GM12878 (cell line): ENCODE measurements around the gene VRK3. TPM values are rescaled to one million over a fixed set of nuclear protein-coding genes. Genes with fewer than 3 reads are reported as not detected.

Experiments used
- ATAC-seq: fragments of 200-7000 bp; cut with Tn5 transposase; 3 replicates; pipeline ENCODE4 v1.9.1; 2020; ENCODE audit warnings: mild to moderate bottlenecking, moderate library complexity
- BruUV-seq: library from RNA; stranded (reverse); fragments of 400-500 nt; replicated peaks from 2 replicates; lab custom pipeline; 2021; lab: Mats Ljungman, UMichigan
- CTCF ChIA-PET: fragments of 300-600 bp; sonication (Branson Sonifier 250); formaldehyde crosslinking; extraction: SDS; loops from one replicate; lab custom pipeline; 2021; ENCODE audit warnings: inconsistent platforms; lab: Yijun Ruan, JAX
- POLR2A ChIA-PET: fragments of 350-600 bp; formaldehyde crosslinking; extraction: SDS; loops from one replicate; lab custom pipeline; 2021; ENCODE audit warnings: inconsistent platforms; lab: Charles Lee
- RAD21 ChIA-PET: fragments of 300-600 bp; sonication (Branson Sonifier 250); formaldehyde crosslinking; loops from one replicate; lab custom pipeline; 2023; ENCODE audit warnings: antibody characterized with exemption; ENCODE audit not compliant: unreplicated experiment; lab: Charles Lee
- SMC1A ChIA-PET: fragments of 300-600 bp; sonication (Branson Sonifier 250); formaldehyde crosslinking; loops from one replicate; lab custom pipeline; 2023; ENCODE audit not compliant: unreplicated experiment, uncharacterized antibody; lab: Charles Lee
- DNase-seq: peaks from one replicate; pipeline ENCODE4 v3.0.0-alpha.2; 2011; ENCODE audit warnings: low read depth, low spot score
- FAIRE-seq: peaks from 3 replicates; lab custom pipeline; 2011; peaks lifted over from hg19 to GRCh38; lab: Jason Lieb, UNC
- H2AFZ ChIP-seq: 2 replicates; pipeline ENCODE4 v1.6.0; 2011; ENCODE audit warnings: low read depth, low read length, control low read depth; ENCODE audit not compliant: control insufficient read depth
- H3K27ac ChIP-seq: 2 replicates; pipeline ENCODE4 v1.5.1; 2011; ENCODE audit warnings: control low read depth; ENCODE audit not compliant: control insufficient read depth, insufficient read depth
- H3K27me3 ChIP-seq, 2 experiments: replicated peaks in 1 of 2; 2 replicates each; pipeline versions ENCODE4 v1.6.0 to v1.6.1; 2011; ENCODE audit warnings: low read length in 1 of 2; ENCODE audit not compliant: control insufficient read depth in 2 of 2, insufficient read depth in 2 of 2
- H3K36me3 ChIP-seq, 2 experiments: 2 replicates each; pipeline ENCODE4 v1.5.1; 2011; ENCODE audit warnings: low read length in 1 of 2; ENCODE audit not compliant: control insufficient read depth in 2 of 2, insufficient read depth in 2 of 2
- H3K4me1 ChIP-seq: 2 replicates; pipeline ENCODE4 v1.6.1; 2011; ENCODE audit warnings: mild to moderate bottlenecking, low read length, moderate library complexity, mixed read lengths; ENCODE audit not compliant: control insufficient read depth, insufficient read depth
- H3K4me2 ChIP-seq: 2 replicates; pipeline ENCODE4 v1.6.0; 2011; ENCODE audit warnings: control low read depth; ENCODE audit not compliant: control insufficient read depth, insufficient read depth
- H3K4me3 ChIP-seq: fragments of 200-600 bp; sonication (generic); 2 replicates; pipeline ENCODE4 v1.5.1; 2016
- H3K79me2 ChIP-seq: 2 replicates; pipeline ENCODE4 v1.6.0; 2011; ENCODE audit warnings: low read length; ENCODE audit not compliant: control insufficient read depth, insufficient read depth
- H3K9ac ChIP-seq: 2 replicates; pipeline ENCODE4 v1.8.0; 2011; ENCODE audit warnings: low read length, control low read depth, mixed read lengths; ENCODE audit not compliant: control insufficient read depth, insufficient read depth
- H3K9me3 ChIP-seq: replicated peaks from 3 replicates; pipeline ENCODE4 v1.5.1; 2011; ENCODE audit warnings: mild to moderate bottlenecking, low read length; ENCODE audit not compliant: control insufficient read depth, insufficient read depth
- H4K20me1 ChIP-seq: 2 replicates; pipeline ENCODE4 v1.6.0; 2011; ENCODE audit not compliant: control insufficient read depth, insufficient read depth
- CEBPZ ChIP-seq: fragments of 150-350 bp; IDR thresholded peaks from 2 replicates; pipeline ENCODE4 v1.6.1; 2016; ENCODE audit warnings: low read depth, low read length
- DPF2 ChIP-seq: fragments of 450-650 bp; IDR thresholded peaks from 2 replicates; pipeline ENCODE4 v1.6.1; 2017; ENCODE audit warnings: mild to moderate bottlenecking
- E2F4 ChIP-seq: IDR thresholded peaks from 2 replicates; pipeline ENCODE4 v1.6.1; 2012; ENCODE audit warnings: low read depth, low read length, improper control_type of control experiment
- GATAD2B ChIP-seq: fragments of 450-650 bp; conservative IDR thresholded peaks from 2 replicates; pipeline ENCODE4 v1.6.1; 2017; ENCODE audit warnings: low read depth, mild to moderate bottlenecking, moderate library complexity
- LARP7 ChIP-seq: fragments of 450-650 bp; IDR thresholded peaks from 2 replicates; pipeline ENCODE4 v1.6.1; 2017; ENCODE audit warnings: mild to moderate bottlenecking
- MYC ChIP-seq: IDR thresholded peaks from 2 replicates; pipeline ENCODE4 v1.6.1; 2011; ENCODE audit warnings: mild to moderate bottlenecking, low read length, moderate library complexity, inconsistent platforms; ENCODE audit not compliant: insufficient read depth, insufficient replicate concordance, insufficient read length, severe bottlenecking
- NFYB ChIP-seq: IDR thresholded peaks from 2 replicates; pipeline ENCODE4 v1.6.1; 2011; ENCODE audit warnings: low read depth, mild to moderate bottlenecking, low read length, improper control_type of control experiment, moderate library complexity; ENCODE audit not compliant: insufficient read depth
- NKRF ChIP-seq: fragments of 450-650 bp; conservative IDR thresholded peaks from 2 replicates; pipeline ENCODE4 v1.6.1; 2017; ENCODE audit warnings: mild to moderate bottlenecking, moderate library complexity
- NRF1 ChIP-seq: conservative IDR thresholded peaks from 2 replicates; pipeline ENCODE4 v1.6.1; 2011; ENCODE audit warnings: mild to moderate bottlenecking, low read depth, low read length, improper control_type of control experiment
- RUNX3 ChIP-seq: IDR thresholded peaks from 2 replicates; pipeline ENCODE4 v1.6.1; 2012; ENCODE audit warnings: low read length, inconsistent platforms
- SMAD5 ChIP-seq: IDR thresholded peaks from 2 replicates; pipeline ENCODE4 v1.6.1; 2016; ENCODE audit warnings: antibody characterized with exemption, low read depth
- SMC3 ChIP-seq: IDR thresholded peaks from 2 replicates; pipeline ENCODE4 v1.6.1; 2011; ENCODE audit warnings: low read length, improper control_type of control experiment, borderline replicate concordance
- STAT1 ChIP-seq: fragments of 450-650 bp; conservative IDR thresholded peaks from 2 replicates; pipeline ENCODE4 v1.6.1; 2014; ENCODE audit warnings: antibody characterized with exemption, mild to moderate bottlenecking
- WGBS: methylation state at CpG from one replicate; pipeline ENCODE4 v1.1.6; 2016; ENCODE audit warnings: low lambda C conversion rate; ENCODE audit not compliant: insufficient replicate concordance, insufficient coverage; ENCODE audit errors: missing lambda C conversion rate; 5-methylcytosine and 5-hydroxymethylcytosine counted together
- in situ Hi-C: fragments of 300-500 bp; cut with MboI; formaldehyde crosslinking; loops from 9 replicates; pipeline ENCODE4 v1.14.3; 2018; ENCODE audit warnings: mixed read lengths
- intact Hi-C: fragments of 100-400 bp; cut with micrococcal nuclease; formaldehyde crosslinking; loops from one replicate; pipeline ENCODE4 v1.14.2; 2022; ENCODE audit not compliant: unreplicated experiment
- polyA plus RNA-seq, 11 experiments: library from polyadenylated mRNA; depleted of rRNA in 4 of 11; unstranded in 6 of 11; stranded (reverse) in 5 of 11; fragments of >200 nt; fragmentation: Nextera tagmentation in 4 of 11; fragmentation: Illumina TruSeq in 1 of 11; extraction: Ambion mirVana in 4 of 11; extraction: Trizol in 1 of 11; gene quantifications; 1 replicate in 1 of 11; 2 replicates in 10 of 11; pipeline versions ENCODE4 v1.2.1 to v1.2.3, GENCODE V29; 2011 to 2016; ENCODE audit warnings: inconsistent platforms in 2 of 11, missing spikeins in 2 of 11, low read depth in 1 of 11
- total RNA-seq, 4 experiments: library from RNA; depleted of rRNA in 3 of 4; stranded (reverse); fragments of >200 nt in 3 of 4; fragmentation: Illumina TruSeq in 1 of 4; extraction: Trizol in 1 of 4; gene quantifications; 2 replicates each; pipeline versions ENCODE4 v1.2.1 to v1.2.3, GENCODE V29; 2013 to 2021

The VRK3 gene
- total and polyA plus RNA-seq, 10 of the 15 experiments (the other 5 are each of a cell fraction or from before 2014, with no cell fraction given), result 17.3 to 61.9 (median 35.5) TPM

- 100% methylated on average over 2 of the region's 2 CpGs for WGBS
- H3K4me2 ChIP-seq, result no peak overlapping the region
- ATAC-seq, result no peak
Measured at GRCh38 chr19:50007947-50008346, 17.2 kb downstream of the VRK3 start.

GRCh38 chr19:50007170-50007569, 18.0 kb downstream of the VRK3 start:
- no peak overlapping the region for H3K4me2 ChIP-seq
- 92% methylated on average over 10 of the region's 10 CpGs for WGBS
- H4K20me1 ChIP-seq, result no peaks in the 10 kb centered on the region
- SMC1A ChIA-PET, result no interaction called here
- no peak overlapping the region for H3K4me3 ChIP-seq
- BruUV-seq, result no TSS peak
- H3K9me3 ChIP-seq, result no peaks in the 10 kb centered on the region
- POLR2A ChIA-PET, result no interaction called here
- in situ Hi-C loops (no loop called here), intact Hi-C loops (no loop called here)
- no peak overlapping the region for H2AFZ ChIP-seq
- peaks cover 16% of the 10 kb centered on the region for H3K4me1 ChIP-seq
- no peak overlapping the region for H3K27ac ChIP-seq
- peaks cover 13% of the 10 kb centered on the region in 2 experiments; a peak in 3 of 4 replicates for H3K36me3 ChIP-seq
- no peaks in the 10 kb centered on the region for H3K27me3 ChIP-seq
- no peaks in the 10 kb centered on the region; the same call in 1 of the 2 replicates for H3K79me2 ChIP-seq
- no peak for FAIRE-seq
- CTCF ChIA-PET, result no interaction called here
- no peak for ATAC-seq
- no peak overlapping the region for H3K9ac ChIP-seq
- RAD21 ChIA-PET, result no interaction called here
- DNase-seq, result no peak
- TF ChIP-seq E2F4 (no peak), CEBPZ (no peak), SMAD5 (no peak), MYC (no peak), NKRF (no peak), NRF1 (no peak), RUNX3 (no peak), STAT1 (no peak), GATAD2B (no peak), SMC3 (no peak), NFYB (no peak)

More at GRCh38 chr19:50007947-50008346, 17.2 kb downstream of the VRK3 start:
- CTCF ChIA-PET, result no interaction called here
- Histone ChIP-seq H3K4me3 (no peak overlapping the region), H3K27ac (no peak overlapping the region), H3K79me2 (no peaks in the 10 kb centered on the region; the same call in 1 of the 2 replicates), H3K9ac (no peak overlapping the region), H2AFZ (no peak overlapping the region), H3K9me3 (no peaks in the 10 kb centered on the region), H4K20me1 (no peaks in the 10 kb centered on the region), H3K4me1 (peaks cover 16% of the 10 kb centered on the region), H3K36me3 (peaks cover 8 to 10% of the 10 kb centered on the region in 2 experiments; a peak in 3 of 4 replicates), H3K27me3 (no peaks in the 10 kb centered on the region)
- TF ChIP-seq LARP7 (no peak), DPF2 (no peak)
- no TSS peak for BruUV-seq
- RAD21 ChIA-PET, result no interaction called here
- intact Hi-C loops (no loop called here), in situ Hi-C loops (no loop called here)
- FAIRE-seq, result no peak
- DNase-seq, result no peak
- POLR2A ChIA-PET, result no interaction called here
- SMC1A ChIA-PET, result no interaction called here
